Astrocyte (in vitro differentiated cells and primary cell): ENCODE measurements around the gene KDSR. TPM values are rescaled to one million over a fixed set of nuclear protein-coding genes. Genes with fewer than 3 reads are reported as not detected.

ENCODE experiments used
- DNase-seq: peaks from one replicate; pipeline ENCODE4 v3.0.0-alpha.2; 2010; ENCODE audit warnings: low read depth
- FAIRE-seq: peaks from 2 replicates; lab custom pipeline; 2011; peaks lifted over from hg19 to GRCh38; lab: Jason Lieb, UNC
- H2AFZ ChIP-seq: 2 replicates; pipeline ENCODE4 v1.6.0; 2012; ENCODE audit warnings: low read depth, low read length, inconsistent platforms
- H3K27ac ChIP-seq: 2 replicates; pipeline ENCODE4 v1.5.1; 2011; ENCODE audit warnings: low read depth, low read length, inconsistent platforms
- H3K27me3 ChIP-seq: 2 replicates; pipeline ENCODE4 v1.6.0; 2011; ENCODE audit warnings: low read length, inconsistent platforms; ENCODE audit not compliant: insufficient read depth
- H3K36me3 ChIP-seq: 2 replicates; pipeline ENCODE4 v1.5.1; 2011; ENCODE audit warnings: low read length, inconsistent platforms; ENCODE audit not compliant: insufficient read depth
- H3K4me1 ChIP-seq: 2 replicates; pipeline ENCODE4 v1.5.1; 2011; ENCODE audit warnings: low read length, inconsistent platforms; ENCODE audit not compliant: insufficient read depth
- H3K4me2 ChIP-seq: 2 replicates; pipeline ENCODE4 v1.6.0; 2012; ENCODE audit warnings: low read length, inconsistent platforms
- H3K4me3 ChIP-seq: 2 replicates; pipeline ENCODE4 v1.5.1; 2011; ENCODE audit warnings: low read depth, mild to moderate bottlenecking, low read length, inconsistent platforms; ENCODE audit not compliant: insufficient read depth
- H3K79me2 ChIP-seq: 2 replicates; pipeline ENCODE4 v1.6.0; 2012; ENCODE audit warnings: mild to moderate bottlenecking, low read length, inconsistent platforms; ENCODE audit not compliant: insufficient read depth
- H3K9ac ChIP-seq: 2 replicates; pipeline ENCODE4 v1.6.0; 2012; ENCODE audit warnings: mild to moderate bottlenecking, low read length, inconsistent platforms
- H3K9me3 ChIP-seq: 2 replicates; pipeline ENCODE4 v1.5.1; 2012; ENCODE audit warnings: low read depth, mild to moderate bottlenecking, low read length, inconsistent platforms; ENCODE audit not compliant: insufficient read depth
- H4K20me1 ChIP-seq: 2 replicates; pipeline ENCODE4 v1.6.0; 2012; ENCODE audit warnings: low read length, inconsistent platforms; ENCODE audit not compliant: insufficient read depth
- H3K27ac Mint-ChIP-seq: one replicate; pipeline ENCODE4 v1.8.0; 2021; ENCODE audit warnings: mild to moderate bottlenecking, mixed read lengths; ENCODE audit not compliant: unreplicated experiment
- H3K27me3 Mint-ChIP-seq: one replicate; pipeline ENCODE4 v1.8.0; 2021; ENCODE audit warnings: low read depth, mixed read lengths; ENCODE audit not compliant: unreplicated experiment
- H3K36me3 Mint-ChIP-seq: one replicate; pipeline ENCODE4 v1.8.0; 2021; ENCODE audit warnings: low read depth, mixed read lengths; ENCODE audit not compliant: unreplicated experiment
- H3K4me1 Mint-ChIP-seq: one replicate; pipeline ENCODE4 v1.8.0; 2021; ENCODE audit warnings: low read depth, mixed read lengths; ENCODE audit not compliant: unreplicated experiment
- H3K4me3 Mint-ChIP-seq: one replicate; pipeline ENCODE4 v1.8.0; 2021; ENCODE audit warnings: mild to moderate bottlenecking, moderate library complexity, mixed read lengths; ENCODE audit not compliant: unreplicated experiment
- H3K9me3 Mint-ChIP-seq: one replicate; pipeline ENCODE4 v1.8.0; 2021; ENCODE audit warnings: mild to moderate bottlenecking, mixed read lengths; ENCODE audit not compliant: unreplicated experiment
- EZH2 ChIP-seq: IDR thresholded peaks from 2 replicates; pipeline ENCODE4 v1.6.1; 2012; ENCODE audit warnings: mild to moderate bottlenecking, low read length, inconsistent platforms; ENCODE audit not compliant: insufficient read depth
- total RNA-seq: library from RNA; stranded (reverse); gene quantifications from 2 replicates; pipeline ENCODE4 v1.2.1, GENCODE V29; 2021
- TF ChIP-seq, protein P1 (sequence below): IDR thresholded peaks from 2 replicates; pipeline ENCODE4 v1.5.1; 2011; ENCODE audit warnings: low read depth, mild to moderate bottlenecking, inconsistent platforms, low read length, moderate library complexity; ENCODE audit not compliant: insufficient read depth

The KDSR gene
- total RNA-seq, 1 donor from 2014 or later: 43.7 TPM

DNA sequence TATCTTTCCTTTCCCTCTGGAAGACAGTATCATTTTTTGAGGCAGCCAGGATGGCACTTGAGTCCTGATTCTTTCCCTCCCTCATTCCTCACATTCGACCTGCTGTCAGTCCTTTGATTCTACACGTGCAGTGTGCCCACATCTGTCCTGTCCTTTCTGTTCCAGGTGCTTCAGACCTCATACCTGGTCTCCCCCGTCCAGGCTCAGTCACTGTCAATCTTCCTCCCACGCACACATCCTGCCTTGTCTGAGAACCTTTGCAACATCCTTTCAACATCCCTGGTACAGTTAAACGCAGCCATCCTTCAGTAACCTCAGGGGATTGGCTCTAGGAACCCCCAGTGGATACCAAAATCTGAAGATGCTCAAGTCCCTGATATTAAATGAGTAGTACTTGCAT lies 57.6 kb downstream of the KDSR start:
- TF ChIP-seq, protein P1, sequence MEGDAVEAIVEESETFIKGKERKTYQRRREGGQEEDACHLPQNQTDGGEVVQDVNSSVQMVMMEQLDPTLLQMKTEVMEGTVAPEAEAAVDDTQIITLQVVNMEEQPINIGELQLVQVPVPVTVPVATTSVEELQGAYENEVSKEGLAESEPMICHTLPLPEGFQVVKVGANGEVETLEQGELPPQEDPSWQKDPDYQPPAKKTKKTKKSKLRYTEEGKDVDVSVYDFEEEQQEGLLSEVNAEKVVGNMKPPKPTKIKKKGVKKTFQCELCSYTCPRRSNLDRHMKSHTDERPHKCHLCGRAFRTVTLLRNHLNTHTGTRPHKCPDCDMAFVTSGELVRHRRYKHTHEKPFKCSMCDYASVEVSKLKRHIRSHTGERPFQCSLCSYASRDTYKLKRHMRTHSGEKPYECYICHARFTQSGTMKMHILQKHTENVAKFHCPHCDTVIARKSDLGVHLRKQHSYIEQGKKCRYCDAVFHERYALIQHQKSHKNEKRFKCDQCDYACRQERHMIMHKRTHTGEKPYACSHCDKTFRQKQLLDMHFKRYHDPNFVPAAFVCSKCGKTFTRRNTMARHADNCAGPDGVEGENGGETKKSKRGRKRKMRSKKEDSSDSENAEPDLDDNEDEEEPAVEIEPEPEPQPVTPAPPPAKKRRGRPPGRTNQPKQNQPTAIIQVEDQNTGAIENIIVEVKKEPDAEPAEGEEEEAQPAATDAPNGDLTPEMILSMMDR: no peak
- no peak for TF ChIP-seq EZH2
- Mint-ChIP-seq H3K4me3 (no peak overlapping the region), H3K9me3 (no peaks in the 10 kb centered on the region), H3K4me1 (peaks cover 22% of the 10 kb centered on the region), H3K36me3 (no peaks in the 10 kb centered on the region), H3K27ac (no peak overlapping the region), H3K27me3 (peaks cover 4% of the 10 kb centered on the region)
- Histone ChIP-seq H3K4me2 (no peak overlapping the region), H3K79me2 (no peaks in the 10 kb centered on the region), H3K4me1 (no peaks in the 10 kb centered on the region), H2AFZ (no peak overlapping the region), H3K36me3 (no peaks in the 10 kb centered on the region), H4K20me1 (no peaks in the 10 kb centered on the region), H3K27me3 (no peaks in the 10 kb centered on the region), H3K4me3 (no peak overlapping the region), H3K9me3 (no peaks in the 10 kb centered on the region), H3K9ac (no peak overlapping the region), H3K27ac (no peak overlapping the region)
- FAIRE-seq (no peak), DNase-seq (no peak)

DNA sequence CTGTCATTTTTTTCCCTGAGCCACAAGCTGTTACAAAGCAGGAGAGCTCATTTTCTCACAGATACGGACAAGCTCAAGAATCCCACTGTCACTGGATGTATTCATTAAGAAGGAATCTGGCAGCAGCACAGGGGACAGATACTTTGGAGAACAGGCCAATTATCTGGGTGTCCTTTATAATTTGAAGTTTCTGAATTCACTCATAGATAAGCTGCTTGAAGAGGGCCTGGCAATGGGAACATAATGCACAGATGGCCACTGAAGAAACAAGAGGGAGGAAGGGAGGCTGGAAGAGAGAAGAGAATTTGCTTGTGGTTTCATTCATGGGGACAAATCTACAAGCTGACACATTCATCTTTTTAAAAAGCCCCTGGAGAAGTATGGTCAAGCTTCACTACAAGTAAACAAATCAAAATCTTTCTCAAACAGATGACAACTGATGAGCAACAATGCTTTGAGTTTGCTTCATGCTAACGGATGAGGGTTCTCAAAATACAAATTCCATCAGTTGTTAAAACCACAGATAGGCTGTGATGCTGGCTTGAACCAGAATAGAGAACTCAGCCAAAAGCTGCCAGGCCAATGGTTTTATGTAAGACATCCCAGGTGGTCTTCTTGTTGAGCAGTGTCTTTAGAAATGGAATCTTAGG lies 59.3 kb downstream of the KDSR start:
- DNase-seq: peak; percentile 12
- Histone ChIP-seq H4K20me1 (no peaks in the 10 kb centered on the region), H3K27me3 (no peaks in the 10 kb centered on the region), H3K27ac (no peak overlapping the region), H3K4me2 (no peak overlapping the region), H3K9ac (no peak overlapping the region), H3K9me3 (no peaks in the 10 kb centered on the region), H3K36me3 (no peaks in the 10 kb centered on the region), H3K4me3 (no peak overlapping the region), H2AFZ (no peak overlapping the region), H3K4me1 (no peaks in the 10 kb centered on the region), H3K79me2 (no peaks in the 10 kb centered on the region)
- H3K36me3 Mint-ChIP-seq: no peaks in the 10 kb centered on the region
- TF ChIP-seq, protein P1: no peak
- no peak for TF ChIP-seq EZH2
- H3K27ac Mint-ChIP-seq: peak overlapping the region; percentile 67
- H3K27me3 Mint-ChIP-seq: peaks cover 2% of the 10 kb centered on the region
- no peaks in the 10 kb centered on the region for H3K9me3 Mint-ChIP-seq
- H3K4me1 Mint-ChIP-seq: peaks cover 19% of the 10 kb centered on the region
- no peak overlapping the region for H3K4me3 Mint-ChIP-seq
- peak; percentile 41 for FAIRE-seq

DNA sequence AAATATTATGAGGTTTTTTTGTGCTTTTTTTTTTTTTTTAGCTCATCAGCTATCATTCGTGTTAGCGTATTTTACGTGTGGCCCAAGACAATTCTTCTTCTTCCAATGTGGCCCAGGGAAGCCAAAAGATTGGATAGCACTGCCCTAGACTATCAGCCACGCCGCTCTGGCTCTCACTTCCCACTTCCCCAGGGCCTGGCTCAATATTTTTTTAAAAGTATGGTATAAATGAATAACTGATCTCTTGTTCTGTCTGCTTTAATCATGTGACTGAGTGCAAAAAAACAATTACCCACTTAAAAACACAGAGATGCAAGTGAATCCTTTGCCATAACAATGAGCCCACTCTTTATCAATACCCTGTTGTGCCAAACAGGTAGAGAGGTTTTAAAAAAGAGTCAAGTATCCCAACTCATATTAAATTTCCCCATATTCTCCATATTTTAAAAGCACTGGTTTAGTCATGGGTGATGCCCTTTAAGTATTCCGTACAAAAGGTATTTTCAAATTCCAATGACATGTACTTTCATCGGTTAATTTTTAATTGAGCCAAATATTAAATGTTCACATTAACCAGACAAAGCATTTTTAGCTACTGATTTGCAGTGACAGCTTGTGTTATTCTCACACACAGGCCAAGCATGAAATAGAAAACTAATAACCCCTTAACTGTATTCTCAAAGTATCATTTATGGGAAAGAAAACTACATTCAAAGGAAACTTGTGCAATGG lies 60.0 kb downstream of the KDSR start:
- no peaks in the 10 kb centered on the region for H3K27me3 ChIP-seq
- no peak overlapping the region for H3K4me3 Mint-ChIP-seq
- no peak overlapping the region for H3K27ac ChIP-seq
- H3K4me3 ChIP-seq: no peak overlapping the region
- H3K79me2 ChIP-seq: no peaks in the 10 kb centered on the region
- H2AFZ ChIP-seq: no peak overlapping the region
- H3K9me3 ChIP-seq: no peaks in the 10 kb centered on the region
- no peaks in the 10 kb centered on the region for H4K20me1 ChIP-seq
- H3K36me3 Mint-ChIP-seq: no peaks in the 10 kb centered on the region
- H3K9me3 Mint-ChIP-seq: no peaks in the 10 kb centered on the region
- H3K4me1 ChIP-seq: no peaks in the 10 kb centered on the region
- TF ChIP-seq EZH2: no peak
- TF ChIP-seq, protein P1: no peak
- FAIRE-seq (no peak), DNase-seq (no peak)
- no peak overlapping the region for H3K9ac ChIP-seq
- H3K4me1 Mint-ChIP-seq: peaks cover 19% of the 10 kb centered on the region
- peaks cover 2% of the 10 kb centered on the region for H3K27me3 Mint-ChIP-seq
- H3K27ac Mint-ChIP-seq: no peak overlapping the region
- no peaks in the 10 kb centered on the region for H3K36me3 ChIP-seq
- H3K4me2 ChIP-seq: no peak overlapping the region
